Tibial nerve (tissue), 3 donors: ENCODE data around the gene UTP14A.

Source experiments
- POLR2A ChIP-seq, 2 donors: fragments of 450-650 bp; IDR thresholded peaks; one replicate each; pipeline ENCODE4 v1.6.1; 2017; ENCODE audit warnings: antibody characterized with exemption in 2 of 2, mild to moderate bottlenecking in 2 of 2, moderate library complexity in 2 of 2
- TF ChIP-seq, protein P1 (sequence below), 5 experiments: fragments of 200-600 bp in 3 of 5; fragments of 450-650 bp in 2 of 5; sonication (generic) in 3 of 5; IDR thresholded peaks; one replicate each; pipeline ENCODE4 v1.5.1; 2016 to 2019; ENCODE audit warnings: antibody characterized with exemption in 5 of 5, mild to moderate bottlenecking in 3 of 5, moderate library complexity in 2 of 5

GRCh38 chrX:129968968-129969367 lies 63.0 kb downstream of the UTP14A start:
- TF ChIP-seq, protein P1, sequence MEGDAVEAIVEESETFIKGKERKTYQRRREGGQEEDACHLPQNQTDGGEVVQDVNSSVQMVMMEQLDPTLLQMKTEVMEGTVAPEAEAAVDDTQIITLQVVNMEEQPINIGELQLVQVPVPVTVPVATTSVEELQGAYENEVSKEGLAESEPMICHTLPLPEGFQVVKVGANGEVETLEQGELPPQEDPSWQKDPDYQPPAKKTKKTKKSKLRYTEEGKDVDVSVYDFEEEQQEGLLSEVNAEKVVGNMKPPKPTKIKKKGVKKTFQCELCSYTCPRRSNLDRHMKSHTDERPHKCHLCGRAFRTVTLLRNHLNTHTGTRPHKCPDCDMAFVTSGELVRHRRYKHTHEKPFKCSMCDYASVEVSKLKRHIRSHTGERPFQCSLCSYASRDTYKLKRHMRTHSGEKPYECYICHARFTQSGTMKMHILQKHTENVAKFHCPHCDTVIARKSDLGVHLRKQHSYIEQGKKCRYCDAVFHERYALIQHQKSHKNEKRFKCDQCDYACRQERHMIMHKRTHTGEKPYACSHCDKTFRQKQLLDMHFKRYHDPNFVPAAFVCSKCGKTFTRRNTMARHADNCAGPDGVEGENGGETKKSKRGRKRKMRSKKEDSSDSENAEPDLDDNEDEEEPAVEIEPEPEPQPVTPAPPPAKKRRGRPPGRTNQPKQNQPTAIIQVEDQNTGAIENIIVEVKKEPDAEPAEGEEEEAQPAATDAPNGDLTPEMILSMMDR (IDR thresholded peaks at IDR 0.05) = no peak
- no peak for TF ChIP-seq POLR2A (IDR thresholded peaks at IDR 0.05)
